HG02870 (cell line): ENCODE data around the gene HDAC4.
"Not testable (repeated sequence)": the region's sequence is repeated elsewhere in the genome, so short reads cannot be mapped to it uniquely, and the experiment has no call there.

Experiments
- ATAC-seq: cut with Tn5 transposase; IDR thresholded peaks from one replicate; pipeline ENCODE4 v1.9.1; 2021; ENCODE audit warnings: mild to moderate bottlenecking, moderate library complexity; ENCODE audit not compliant: unreplicated experiment

HDAC4 gene

GRCh38 chr2:239285932-239286230 lies 114.9 kb downstream of the HDAC4 start:
- ATAC-seq = no peak

GRCh38 chr2:239285071-239285931 lies 115.5 kb downstream of the HDAC4 start:
- ATAC-seq = no peak

- ATAC-seq = no peak
These were observed 116.6 kb downstream of the HDAC4 start for GRCh38 chr2:239283961-239284795.

- no peak for ATAC-seq
These were observed 117.4 kb downstream of the HDAC4 start for GRCh38 chr2:239283288-239283945.

- ATAC-seq = no peak
These were observed 118.2 kb downstream of the HDAC4 start for GRCh38 chr2:239282448-239283287.

- ATAC-seq = not testable (repeated sequence)
These were observed 120.4 kb downstream of the HDAC4 start for GRCh38 chr2:239280296-239281017.

GRCh38 chr2:239279508-239280295 lies 121.1 kb downstream of the HDAC4 start:
- ATAC-seq = no peak

GRCh38 chr2:239278941-239279365 lies 121.9 kb downstream of the HDAC4 start:
- no peak for ATAC-seq

GRCh38 chr2:239278361-239278760 lies 122.5 kb downstream of the HDAC4 start:
- ATAC-seq = no peak

GRCh38 chr2:239277401-239278085 lies 123.3 kb downstream of the HDAC4 start:
- ATAC-seq = no peak

- no peak for ATAC-seq
These were observed 124.0 kb downstream of the HDAC4 start for GRCh38 chr2:239276851-239277250.

- no peak for ATAC-seq
These were observed 124.7 kb downstream of the HDAC4 start for GRCh38 chr2:239275847-239276831.

- ATAC-seq = peak; percentile 61
These were observed 125.7 kb downstream of the HDAC4 start for GRCh38 chr2:239275044-239275685.

- ATAC-seq = no peak
These were observed 126.3 kb downstream of the HDAC4 start for GRCh38 chr2:239274391-239275043.

GRCh38 chr2:239273280-239274234 lies 127.3 kb downstream of the HDAC4 start:
- no peak for ATAC-seq
